Suppressor macrophage treated with lipopolysaccharide for 1 hour (primary cell): ENCODE data around the gene ARHGAP6.

Experiments used
- DNase-seq, 3 donors: peaks; one replicate each; pipeline ENCODE4 v3.0.0-alpha.2; 2020 to 2022

The ARHGAP6 gene

GRCh38 chrX:11458170-11458569 is 207.6 kb downstream of the ARHGAP6 start:
- DNase-seq = no peak

- DNase-seq = no peak
Observed at GRCh38 chrX:11451151-11451550, 214.6 kb downstream of the ARHGAP6 start.

- DNase-seq = no peak
Observed at GRCh38 chrX:11450354-11450753, 215.4 kb downstream of the ARHGAP6 start.

- no peak for DNase-seq
Observed at GRCh38 chrX:11449613-11450012, 216.1 kb downstream of the ARHGAP6 start.

- DNase-seq = no peak
Observed at GRCh38 chrX:11447418-11447817, 218.3 kb downstream of the ARHGAP6 start.

GRCh38 chrX:11446949-11447348 is 218.8 kb downstream of the ARHGAP6 start:
- no peak for DNase-seq

- DNase-seq = no peak
Observed at GRCh38 chrX:11446336-11446735, 219.4 kb downstream of the ARHGAP6 start.

GRCh38 chrX:11445540-11445939 is 220.2 kb downstream of the ARHGAP6 start:
- DNase-seq = peak; percentile 30 to 49 (median 33)

- DNase-seq = no peak
Observed at GRCh38 chrX:11444052-11444451, 221.7 kb downstream of the ARHGAP6 start.

GRCh38 chrX:11439846-11440245 is 225.9 kb downstream of the ARHGAP6 start:
- no peak for DNase-seq

- no peak for DNase-seq
Observed at GRCh38 chrX:11438767-11439166, 227.0 kb downstream of the ARHGAP6 start.

GRCh38 chrX:11438380-11438723 is 227.4 kb downstream of the ARHGAP6 start:
- no peak for DNase-seq

- DNase-seq = peak in 1 of 3 donors; percentile 34
Observed at GRCh38 chrX:11437642-11438379, 227.9 kb downstream of the ARHGAP6 start.

- DNase-seq = no peak
Observed at GRCh38 chrX:11435568-11435967, 230.2 kb downstream of the ARHGAP6 start.

- no peak for DNase-seq
Observed at GRCh38 chrX:11434607-11435006, 231.1 kb downstream of the ARHGAP6 start.

- DNase-seq = peak; percentile 71 to 85 (median 77)
Observed at GRCh38 chrX:11431786-11432185, 233.9 kb downstream of the ARHGAP6 start.

- DNase-seq = peak in 2 of 3 donors; percentile 34 to 38
Observed at GRCh38 chrX:11430271-11430670, 235.4 kb downstream of the ARHGAP6 start.

GRCh38 chrX:11429538-11430085 is 236.1 kb downstream of the ARHGAP6 start:
- peak in 2 of 3 donors; percentile 16 to 28 for DNase-seq

- DNase-seq = peak; percentile 20 to 54 (median 29)
Observed at GRCh38 chrX:11427453-11428071, 238.2 kb downstream of the ARHGAP6 start.

GRCh38 chrX:11426712-11427452 is 238.8 kb downstream of the ARHGAP6 start:
- peak in 2 of 3 donors; percentile 17 to 23 for DNase-seq

- no peak for DNase-seq
Observed at GRCh38 chrX:11424903-11425674, 240.6 kb downstream of the ARHGAP6 start.

GRCh38 chrX:11423949-11424348 is 241.8 kb downstream of the ARHGAP6 start:
- no peak for DNase-seq

GRCh38 chrX:11423362-11423818 is 242.3 kb downstream of the ARHGAP6 start:
- peak; percentile 61 to 77 (median 72) for DNase-seq
